ES-I3 (cell line): ENCODE results near the gene RINL.
A peak's percentile ranks its signal among the peaks of the same experiment; 100 is the strongest.
"Not testable (repeated sequence)": the region's sequence is repeated elsewhere in the genome, so short reads cannot be mapped to it uniquely, and the experiment has no call there.

Experiments
- H3K36me3 ChIP-seq: 2 replicates; pipeline ENCODE4 v1.6.1; 2013; ENCODE audit warnings: mild to moderate bottlenecking, low read length, control low read depth, moderate library complexity; ENCODE audit not compliant: insufficient read depth
- H3K4me1 ChIP-seq: 2 replicates; pipeline ENCODE4 v1.6.1; 2013; ENCODE audit warnings: mild to moderate bottlenecking, control low read depth, low read length; ENCODE audit not compliant: insufficient read depth
- H3K9ac ChIP-seq: 2 replicates; pipeline ENCODE4 v1.6.1; 2013; ENCODE audit warnings: low read depth, mild to moderate bottlenecking, low read length, moderate library complexity
- H3K9me3 ChIP-seq: 2 replicates; pipeline ENCODE4 v1.6.1; 2013; ENCODE audit warnings: mild to moderate bottlenecking, low read length, moderate library complexity; ENCODE audit not compliant: control insufficient read depth, insufficient read depth

Gene RINL

GRCh38 chr19:38875656-38876395, 2.2 kb downstream of the RINL start:
- peaks cover 7% of the 10 kb centered on the region for H3K4me1 ChIP-seq
- H3K9ac ChIP-seq, result no peak overlapping the region
- H3K9me3 ChIP-seq, result no peaks in the 10 kb centered on the region
- no peaks in the 10 kb centered on the region for H3K36me3 ChIP-seq

- not testable (repeated sequence) for H3K9me3 ChIP-seq, H3K36me3 ChIP-seq, H3K9ac ChIP-seq, H3K4me1 ChIP-seq
These were observed 4.7 kb downstream of the RINL start for GRCh38 chr19:38873400-38873799.

GRCh38 chr19:38870612-38871011, 7.5 kb downstream of the RINL start:
- Histone ChIP-seq H3K9me3 (no peaks in the 10 kb centered on the region), H3K36me3 (no peaks in the 10 kb centered on the region), H3K4me1 (no peaks in the 10 kb centered on the region), H3K9ac (peak overlapping the region; percentile 72; the same call in 1 of the 2 replicates)

DNA sequence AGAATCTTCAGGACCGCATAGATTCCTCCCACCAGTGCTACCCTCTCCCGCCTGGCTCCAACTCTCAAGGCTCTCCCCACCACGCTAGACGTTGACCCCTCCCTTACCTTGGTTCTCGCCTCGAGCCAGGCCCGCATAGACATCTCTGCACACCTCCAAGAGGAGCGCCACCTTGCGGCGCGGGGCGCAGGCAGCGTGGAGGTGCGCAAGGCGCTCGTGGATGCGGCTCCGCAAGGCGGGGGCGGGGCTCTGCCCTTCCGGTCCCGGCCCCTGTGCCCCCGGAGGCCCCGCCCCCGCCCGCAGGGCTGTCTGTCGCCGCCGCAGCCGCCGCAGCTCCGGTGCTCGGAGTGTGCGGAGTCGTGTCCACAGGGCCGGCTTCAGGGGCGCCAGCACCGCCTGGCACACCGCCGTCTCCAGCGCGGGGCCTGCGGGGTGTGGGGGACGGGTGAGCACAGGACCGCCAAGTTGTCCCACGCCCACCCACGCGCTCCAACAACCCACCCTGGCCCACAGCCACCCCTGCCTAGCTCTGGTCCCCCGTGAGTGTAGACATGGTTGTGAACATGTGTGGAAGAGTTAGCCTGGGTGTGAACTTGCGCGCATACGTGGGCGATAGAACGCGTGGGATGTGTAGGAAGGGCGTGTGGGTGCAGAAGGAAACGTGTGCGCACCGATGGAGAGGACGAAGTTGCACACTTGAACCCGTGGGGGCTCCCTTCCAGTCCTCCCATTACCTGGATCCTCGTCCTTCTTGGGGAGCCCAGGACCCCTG, 8.1 kb downstream of the RINL start:
- Histone ChIP-seq H3K4me1 (no peaks in the 10 kb centered on the region; the same call in 1 of the 2 replicates), H3K36me3 (no peaks in the 10 kb centered on the region), H3K9ac (peak overlapping the region; percentile 72; the same call in 1 of the 2 replicates), H3K9me3 (no peaks in the 10 kb centered on the region)

DNA sequence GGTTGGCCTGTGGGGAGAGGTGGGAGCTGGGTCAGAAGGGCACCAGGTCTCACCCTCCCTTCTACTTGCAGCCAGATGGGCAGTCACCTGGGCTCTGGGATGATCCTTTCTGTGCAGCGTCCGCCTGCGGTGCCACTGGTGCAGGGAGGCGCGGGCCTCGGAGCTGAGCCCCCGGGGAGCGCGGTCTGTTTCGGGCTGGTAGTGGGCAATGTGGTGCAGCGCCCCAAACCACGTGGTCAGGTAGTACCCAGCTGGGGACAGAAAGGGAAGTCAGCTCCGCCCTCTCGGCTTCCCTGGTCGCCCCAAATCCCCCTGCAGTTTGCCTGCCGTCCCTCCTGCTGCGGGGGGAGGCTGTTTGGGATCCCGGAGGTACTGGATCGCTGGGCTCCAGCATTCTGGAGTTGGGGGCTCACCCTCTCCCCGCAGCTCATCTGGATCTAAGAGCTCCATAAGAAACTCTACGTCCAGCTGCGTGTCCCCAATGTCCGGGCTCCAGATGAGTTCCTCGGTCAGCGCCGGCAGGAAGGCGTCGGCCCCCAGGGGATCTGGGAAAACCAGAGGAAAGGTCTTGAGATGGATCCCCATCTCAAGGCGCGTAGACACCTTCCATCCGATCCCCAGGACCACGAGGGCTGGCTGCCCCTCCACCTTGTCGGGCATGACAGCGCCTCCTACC, 8.8 kb downstream of the RINL start:
- H3K4me1 ChIP-seq, result no peaks in the 10 kb centered on the region; the same call in 1 of the 2 replicates
- H3K9me3 ChIP-seq, result no peaks in the 10 kb centered on the region
- no peaks in the 10 kb centered on the region for H3K36me3 ChIP-seq
- peak overlapping the region; percentile 72; the same call in 1 of the 2 replicates for H3K9ac ChIP-seq

GRCh38 chr19:38868551-38868950, 9.5 kb downstream of the RINL start:
- no peaks in the 10 kb centered on the region for H3K9me3 ChIP-seq
- no peaks in the 10 kb centered on the region for H3K36me3 ChIP-seq
- H3K4me1 ChIP-seq, result no peaks in the 10 kb centered on the region; the same call in 1 of the 2 replicates
- no peak overlapping the region; the same call in 1 of the 2 replicates for H3K9ac ChIP-seq

DNA sequence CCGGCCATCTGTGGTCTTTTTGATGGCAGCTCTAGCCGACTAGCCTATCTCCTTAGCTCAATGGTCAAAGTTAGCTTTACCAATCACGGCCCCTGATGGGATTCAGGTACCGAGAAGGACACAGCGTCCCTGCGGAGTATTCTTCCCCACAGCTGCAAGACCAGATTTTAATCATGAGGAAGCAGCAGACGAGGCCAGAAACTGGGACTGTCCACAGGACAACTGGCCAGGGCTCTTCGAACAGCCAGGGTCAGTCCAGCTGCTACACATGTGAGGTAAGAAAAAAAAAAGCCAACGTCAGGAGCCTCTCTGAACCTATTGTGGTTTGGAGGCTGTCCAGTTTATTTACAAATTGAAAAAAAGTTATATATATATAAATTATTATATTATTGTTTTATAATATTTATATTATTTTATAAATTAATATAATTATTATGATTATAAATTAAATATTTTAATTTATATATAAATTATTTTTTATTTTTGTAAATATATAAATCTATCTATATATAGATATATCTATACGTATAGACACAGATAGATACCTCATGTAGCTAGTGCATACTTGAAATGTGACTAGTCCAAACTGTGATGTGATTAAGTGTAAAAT, 10.8 kb downstream of the RINL start:
- Histone ChIP-seq H3K9ac (no peak overlapping the region), H3K4me1 (no peaks in the 10 kb centered on the region; the same call in 1 of the 2 replicates), H3K36me3 (no peaks in the 10 kb centered on the region), H3K9me3 (no peaks in the 10 kb centered on the region)

DNA sequence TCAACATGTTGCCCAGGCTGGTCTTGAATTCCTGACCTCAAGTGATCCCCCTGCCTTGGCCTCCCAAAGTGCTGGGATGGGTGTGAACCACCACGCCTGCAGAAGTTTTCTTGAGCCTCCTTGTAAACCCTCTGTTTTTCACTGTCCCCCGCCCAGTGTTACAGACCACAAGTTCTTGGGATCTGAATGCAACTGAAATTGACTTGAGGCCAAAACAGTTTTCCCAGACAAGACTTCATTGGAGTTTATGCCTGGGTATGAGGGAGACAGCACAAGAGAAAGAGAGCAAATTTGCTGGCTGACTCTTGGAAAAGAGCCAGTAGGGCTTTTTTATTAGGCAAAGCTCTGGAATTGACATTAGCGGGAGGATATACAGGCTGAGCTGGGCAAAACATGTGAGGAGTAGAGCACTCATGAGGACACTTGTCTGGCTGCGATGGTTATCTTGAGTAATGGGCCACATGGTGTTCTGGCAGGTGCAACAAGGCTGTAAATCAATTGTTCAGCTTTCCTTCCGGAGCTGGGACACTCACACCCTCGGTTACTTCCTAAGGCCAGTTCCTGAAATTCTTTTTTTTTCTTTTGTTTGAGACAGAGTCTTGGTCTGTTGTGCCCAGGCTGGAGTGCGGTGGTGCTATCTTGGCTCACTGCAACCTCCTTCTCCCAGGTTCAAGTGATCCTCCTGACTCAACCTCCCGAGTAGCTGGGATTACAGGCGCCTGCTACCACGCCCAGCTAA, 15.6 kb downstream of the RINL start:
- Histone ChIP-seq H3K9ac (no peak overlapping the region), H3K9me3 (no peaks in the 10 kb centered on the region), H3K36me3 (no peaks in the 10 kb centered on the region), H3K4me1 (no peaks in the 10 kb centered on the region; the same call in 1 of the 2 replicates)

GRCh38 chr19:38861368-38861767, 16.7 kb downstream of the RINL start:
- no peak overlapping the region for H3K9ac ChIP-seq
- H3K36me3 ChIP-seq, result no peaks in the 10 kb centered on the region
- no peaks in the 10 kb centered on the region for H3K9me3 ChIP-seq
- no peaks in the 10 kb centered on the region; the same call in 1 of the 2 replicates for H3K4me1 ChIP-seq

DNA sequence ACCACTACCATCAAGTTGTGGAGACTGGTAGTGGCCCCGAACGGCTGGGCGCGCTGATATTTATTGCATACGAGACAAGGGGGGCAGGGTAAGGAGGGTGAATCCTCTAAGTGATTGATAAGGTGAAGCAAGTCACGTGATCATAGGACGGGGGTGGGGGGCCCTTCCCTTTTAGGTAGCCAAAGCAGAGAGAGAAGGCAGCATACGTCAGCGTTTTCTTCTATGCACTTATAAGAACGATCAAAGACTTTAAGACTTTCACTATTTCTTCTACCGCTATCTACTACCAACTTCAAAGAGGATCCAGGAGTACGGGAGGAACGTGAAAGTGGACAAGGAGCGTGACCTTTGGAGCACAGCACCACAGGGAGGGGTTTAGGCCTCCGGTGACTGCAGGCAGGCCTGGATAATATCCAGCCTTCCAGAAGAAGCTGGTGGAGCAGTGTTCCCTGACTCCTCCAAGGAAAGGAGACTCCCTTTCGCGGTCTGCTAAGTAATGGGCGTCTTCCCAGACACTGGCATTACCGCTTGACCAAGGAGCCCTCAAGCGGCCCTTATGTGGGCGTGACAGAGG, 18.4 kb downstream of the RINL start:
- H3K9me3 ChIP-seq, H3K9ac ChIP-seq, H3K36me3 ChIP-seq, H3K4me1 ChIP-seq: not testable (repeated sequence)

GRCh38 chr19:38856813-38857212, 21.3 kb downstream of the RINL start:
- H3K4me1 ChIP-seq, result no peaks in the 10 kb centered on the region
- no peaks in the 10 kb centered on the region for H3K9me3 ChIP-seq
- H3K9ac ChIP-seq, result no peak overlapping the region
- H3K36me3 ChIP-seq, result no peaks in the 10 kb centered on the region

GRCh38 chr19:38855751-38856150, 22.3 kb downstream of the RINL start:
- not testable (repeated sequence) for H3K36me3 ChIP-seq, H3K4me1 ChIP-seq, H3K9me3 ChIP-seq, H3K9ac ChIP-seq

DNA sequence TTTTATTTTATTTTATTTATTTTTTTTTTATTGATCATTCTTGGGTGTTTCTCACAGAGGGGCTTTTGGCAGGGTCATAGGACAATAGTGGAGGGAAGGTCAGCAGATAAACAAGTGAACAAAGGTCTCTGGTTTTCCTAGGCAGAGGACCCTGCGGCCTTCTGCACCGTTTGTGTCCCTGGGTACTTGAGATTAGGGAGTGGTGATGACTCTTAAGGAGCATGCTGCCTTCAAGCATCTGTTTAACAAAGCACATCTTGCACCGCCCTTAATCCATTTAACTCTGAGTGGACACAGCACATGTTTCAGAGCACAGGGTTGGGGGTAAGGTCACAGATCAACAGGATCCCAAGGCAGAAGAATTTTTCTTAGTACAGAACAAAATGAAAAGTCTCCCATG, 23.1 kb downstream of the RINL start:
- not testable (repeated sequence) for H3K36me3 ChIP-seq, H3K9ac ChIP-seq, H3K9me3 ChIP-seq, H3K4me1 ChIP-seq
